ENCODE measurements around the gene CRYBB2.
"Not testable (repeated sequence)": the region's sequence is repeated elsewhere in the genome, so short reads cannot be mapped to it uniquely, and the experiment has no call there.

The CRYBB2 gene

GRCh38 chr22:25235547-25236290 lies 16.3 kb downstream of the CRYBB2 start:
- no peak for TF ChIP-seq POLR2A (IDR thresholded peaks at IDR 0.05; ENCODE audit: low read length)
- TF ChIP-seq GATA1 (IDR thresholded peaks at IDR 0.05; ENCODE audit: low read depth, low read length) = no peak
- DNase-seq = peak; percentile 82 to 87

- DNase-seq = no peak
- no peak for TF ChIP-seq GATA1 (IDR thresholded peaks at IDR 0.05; ENCODE audit: low read depth, low read length)
- TF ChIP-seq POLR2A (IDR thresholded peaks at IDR 0.05; ENCODE audit: low read length) = no peak
Observed at GRCh38 chr22:25236417-25236816, 17.0 kb downstream of the CRYBB2 start.

GRCh38 chr22:25237503-25237902 lies 18.1 kb downstream of the CRYBB2 start:
- no peak for DNase-seq
- TF ChIP-seq GATA1 (IDR thresholded peaks at IDR 0.05; ENCODE audit: low read depth, low read length) (no peak), POLR2A (IDR thresholded peaks at IDR 0.05; ENCODE audit: low read length) (no peak)

GRCh38 chr22:25238058-25238457 lies 18.6 kb downstream of the CRYBB2 start:
- DNase-seq = not testable (repeated sequence)

- not testable (repeated sequence) for DNase-seq
Observed at GRCh38 chr22:25255169-25255568, 35.7 kb downstream of the CRYBB2 start.

- DNase-seq = not testable (repeated sequence)
Observed at GRCh38 chr22:25267567-25267966, 48.1 kb downstream of the CRYBB2 start.

GRCh38 chr22:25268902-25269301 lies 49.5 kb downstream of the CRYBB2 start:
- not testable (repeated sequence) for DNase-seq

GRCh38 chr22:25270061-25270460 lies 50.6 kb downstream of the CRYBB2 start:
- not testable (repeated sequence) for DNase-seq

- DNase-seq = not testable (repeated sequence)
Observed at GRCh38 chr22:25273231-25273630, 53.8 kb downstream of the CRYBB2 start.

- DNase-seq = not testable (repeated sequence)
Observed at GRCh38 chr22:25273928-25274327, 54.5 kb downstream of the CRYBB2 start.

GRCh38 chr22:25280118-25280517 lies 60.7 kb downstream of the CRYBB2 start:
- not testable (repeated sequence) for DNase-seq
